ENCODE measurements around the gene RSRC1.
"Not testable (repeated sequence)": the region's sequence is repeated elsewhere in the genome, so short reads cannot be mapped to it uniquely, and the experiment has no call there.

Gene RSRC1

DNA sequence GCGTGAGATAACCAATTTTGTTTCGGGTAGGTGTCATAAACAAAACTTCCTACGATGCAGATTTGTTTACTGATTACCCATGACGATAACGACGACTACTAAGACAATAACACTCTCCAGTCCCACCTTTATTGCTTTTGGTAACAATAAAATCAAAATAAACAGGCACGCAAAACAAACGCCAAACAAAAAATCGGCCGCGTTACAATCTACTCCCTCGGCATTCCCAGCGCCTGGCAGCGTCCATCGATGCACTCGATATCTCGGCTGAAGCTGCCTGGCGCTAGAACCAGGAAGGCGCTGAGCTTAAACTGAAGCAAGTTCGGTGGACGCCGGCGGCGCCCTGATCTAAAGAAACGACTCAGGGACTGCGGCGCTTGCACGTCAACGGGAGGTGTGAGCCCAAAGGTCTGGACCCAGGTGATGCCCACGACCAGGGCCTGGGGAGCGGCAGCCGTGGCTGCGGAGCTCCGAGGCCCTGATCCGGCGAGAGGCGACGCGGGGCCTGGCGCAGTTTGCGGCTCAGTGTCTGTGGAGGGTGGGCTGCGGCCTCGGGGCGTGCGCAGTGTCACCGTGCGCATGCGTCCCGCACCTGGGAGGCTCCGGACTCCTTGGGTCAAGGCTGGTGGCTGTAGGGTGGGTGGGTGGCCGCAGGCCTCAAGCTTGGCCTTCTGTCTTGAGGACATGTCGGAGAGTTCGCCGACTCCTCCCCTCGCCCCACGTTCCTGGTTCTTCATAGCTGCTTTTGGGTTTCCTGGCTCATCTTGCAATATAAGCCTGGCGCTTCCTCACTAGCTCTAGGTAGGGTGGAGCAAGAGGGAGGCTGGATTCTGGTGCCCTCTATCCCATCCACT is at the start of gene RSRC1:
TSS of gene RSRC1 (plus strand) at position 286 of the 854 bp plus-strand sequence. CDS start 12,016 bp downstream, outside the sequence.
- peak; percentile 80 for DNase-seq

DNA sequence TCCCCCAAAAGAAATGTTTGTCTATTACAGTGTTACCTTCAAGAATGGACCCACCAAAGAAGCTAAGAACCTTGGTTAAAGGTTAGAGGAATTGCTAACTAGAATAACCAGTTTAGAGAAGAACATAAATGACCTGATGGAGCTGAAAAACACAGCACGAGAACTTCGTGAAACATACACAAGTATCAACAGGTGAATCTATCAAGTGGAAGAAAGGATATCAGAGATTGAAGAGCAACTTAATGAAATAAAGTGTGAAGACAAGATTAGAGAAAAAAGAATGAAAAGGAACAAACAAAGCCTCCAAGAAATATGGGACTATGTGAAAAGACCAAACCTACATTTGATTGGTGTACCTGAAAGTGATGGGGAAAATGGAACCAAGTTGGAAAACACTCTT is 44.3 kb upstream of the RSRC1 start:
- not testable (repeated sequence) for DNase-seq

- DNase-seq = no peak
Observed at GRCh38 chr3:158072790-158073189, 37.1 kb upstream of the RSRC1 start.

GRCh38 chr3:158074591-158074990 is 35.3 kb upstream of the RSRC1 start:
- no peak for DNase-seq

DNA sequence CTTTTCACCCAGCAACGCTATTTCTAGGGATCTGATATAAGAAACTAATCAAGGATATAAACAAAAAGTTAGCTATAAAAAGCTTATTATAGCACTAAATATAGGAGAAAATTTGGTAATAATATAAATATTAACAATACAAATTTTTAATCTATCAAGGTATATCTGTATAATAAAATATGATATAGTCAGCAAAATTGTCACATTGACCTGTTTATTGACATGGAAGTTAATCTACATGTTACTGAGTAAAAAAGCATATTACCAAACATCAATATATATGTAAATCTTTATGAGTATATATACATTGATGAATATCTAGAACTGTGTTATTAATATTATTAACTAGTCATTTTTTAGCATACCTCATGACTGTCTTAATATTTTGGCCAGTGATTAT is 30.3 kb upstream of the RSRC1 start:
- no peak for DNase-seq

- no peak for DNase-seq
Observed at GRCh38 chr3:158084651-158085050, 25.2 kb upstream of the RSRC1 start.

DNA sequence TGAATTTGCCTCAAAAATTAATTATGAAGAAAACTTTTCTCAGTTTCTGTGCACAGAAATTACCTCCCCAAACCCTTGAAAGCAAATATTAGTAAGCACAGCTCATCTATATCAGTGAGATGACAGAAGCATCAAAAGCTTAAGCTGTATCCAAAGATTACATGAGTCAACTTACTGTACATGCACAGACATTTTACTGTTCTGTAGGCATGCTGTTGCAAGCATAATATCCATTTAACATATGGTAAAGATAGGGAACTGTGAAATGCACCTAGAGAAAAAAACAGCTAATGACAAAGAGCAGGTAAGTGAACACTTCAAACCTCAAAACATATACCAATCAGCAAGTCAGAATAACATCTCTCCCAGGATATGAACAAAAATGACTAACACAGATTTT is 24.5 kb upstream of the RSRC1 start:
- DNase-seq = no peak

DNA sequence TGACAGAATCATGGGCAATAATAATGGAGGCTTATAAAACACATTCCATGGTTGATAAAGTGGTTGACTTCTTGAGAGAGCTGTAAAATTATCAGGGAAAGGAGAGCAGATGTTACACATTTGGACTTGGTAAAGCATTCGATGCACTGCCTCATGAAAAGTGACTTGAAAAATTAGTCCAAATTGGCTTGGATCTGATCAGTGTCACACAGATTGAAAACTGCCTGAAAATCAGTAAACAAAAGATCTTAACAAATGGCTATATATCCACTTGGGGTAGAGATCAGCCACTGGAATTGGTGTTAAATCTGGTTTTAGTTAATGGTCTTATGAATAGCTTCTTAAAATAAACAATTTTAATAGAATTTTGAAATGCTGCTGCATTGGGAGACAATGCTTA is 24.0 kb upstream of the RSRC1 start:
- DNase-seq = no peak

DNA sequence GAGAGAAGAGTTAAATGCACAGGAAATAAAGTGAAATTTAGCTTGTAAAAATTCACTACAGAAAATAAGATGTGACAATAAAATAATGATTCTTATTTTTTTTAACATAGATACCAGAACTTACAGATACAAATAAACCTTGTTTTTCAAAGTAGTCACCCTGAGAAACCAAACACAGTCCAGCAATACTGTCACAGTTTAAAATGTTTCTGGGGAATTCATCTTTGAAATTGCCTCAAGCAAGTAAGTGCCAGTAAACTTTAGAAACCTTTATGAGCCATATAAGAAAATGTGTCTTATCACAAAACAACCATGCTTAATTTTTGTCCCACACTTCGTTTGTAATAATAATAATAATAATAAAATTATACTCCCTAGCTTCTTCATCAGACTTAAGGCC is 23.5 kb upstream of the RSRC1 start:
- no peak for DNase-seq

GRCh38 chr3:158086776-158087175 is 23.1 kb upstream of the RSRC1 start:
- no peak for DNase-seq

DNA sequence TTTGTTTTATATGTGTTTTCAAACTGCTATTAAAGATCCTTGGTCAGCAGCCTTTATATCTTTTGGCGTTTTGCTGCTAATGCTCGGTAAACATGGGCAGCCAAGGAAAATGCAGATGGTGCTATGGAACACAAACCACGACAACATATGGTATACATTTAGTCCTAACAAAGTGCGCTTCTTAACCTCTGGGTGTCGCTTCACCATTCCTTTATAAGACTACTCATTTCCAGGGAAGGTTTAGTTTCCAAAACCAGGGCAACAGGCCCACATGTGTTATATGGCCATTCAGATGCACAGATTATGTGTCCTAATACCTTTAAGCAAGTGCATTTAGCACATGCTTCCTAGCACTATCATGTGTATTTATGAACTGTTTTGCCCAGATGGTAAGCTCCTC is 18.4 kb upstream of the RSRC1 start:
- no peak for DNase-seq

DNA sequence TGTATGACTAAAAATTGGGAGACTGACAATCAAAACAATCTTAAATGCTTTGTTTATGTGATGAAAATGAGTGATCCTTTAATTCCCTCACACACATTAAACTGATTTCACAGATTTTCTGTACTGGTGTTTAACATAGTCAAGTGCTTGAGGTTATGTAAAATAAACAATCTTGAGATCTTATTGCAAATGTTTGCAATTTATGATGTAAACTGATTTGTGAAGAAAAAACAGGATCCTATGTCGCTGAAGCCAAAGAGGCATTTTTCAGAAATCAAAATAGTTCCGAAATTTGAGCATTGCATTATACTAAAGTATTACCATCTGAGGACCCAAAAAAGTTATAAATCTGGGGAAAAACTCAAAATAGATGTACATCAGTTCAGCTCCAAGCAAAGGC is 16.4 kb upstream of the RSRC1 start:
- no peak for DNase-seq

DNA sequence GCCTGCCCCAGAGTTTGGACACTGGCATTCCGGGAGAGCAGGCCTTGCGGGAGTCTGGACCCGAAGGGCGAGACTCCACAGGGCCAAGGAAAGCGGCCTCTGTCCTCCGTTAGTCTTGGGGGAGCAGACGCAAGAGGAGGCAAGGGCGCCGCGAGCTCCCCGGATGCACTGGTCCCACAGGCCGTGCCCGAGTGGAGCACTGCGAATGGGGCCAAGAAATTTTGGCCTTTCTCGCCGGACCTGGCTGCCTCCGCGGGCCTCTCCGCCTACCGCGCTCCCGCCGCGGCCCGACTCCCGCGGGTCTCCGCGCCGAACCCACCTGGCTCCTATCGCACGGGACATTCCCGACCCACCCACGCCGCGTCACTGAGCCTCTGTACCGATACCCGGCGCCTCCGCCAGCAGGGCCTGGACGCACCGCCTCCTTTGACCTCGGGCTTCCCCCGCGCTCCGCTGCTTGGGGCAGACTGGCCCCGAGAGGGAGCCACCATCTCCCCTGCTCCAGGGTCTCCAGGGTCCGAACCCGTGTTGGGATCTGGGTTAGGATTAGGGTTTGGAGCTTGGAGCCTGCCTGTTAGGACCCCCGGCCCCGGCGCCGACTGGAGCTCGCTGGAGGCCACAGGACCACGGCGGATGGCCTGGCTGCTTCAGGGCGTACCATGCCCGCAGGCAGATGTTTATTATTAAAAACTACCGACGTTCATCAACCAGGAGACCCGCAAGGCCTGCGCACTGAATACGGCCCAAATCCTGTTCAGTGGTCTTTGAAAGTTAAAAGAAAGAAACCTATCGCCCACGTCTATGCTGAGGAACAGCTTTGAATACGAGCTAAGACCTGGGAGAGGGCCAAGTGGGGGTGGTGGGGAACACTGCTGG is 15.4 kb upstream of the RSRC1 start:
- no peak for DNase-seq

- no peak for DNase-seq
Observed at GRCh38 chr3:158095111-158095813, 14.6 kb upstream of the RSRC1 start.

- DNase-seq = no peak
Observed at GRCh38 chr3:158095814-158096704, 13.8 kb upstream of the RSRC1 start.

DNA sequence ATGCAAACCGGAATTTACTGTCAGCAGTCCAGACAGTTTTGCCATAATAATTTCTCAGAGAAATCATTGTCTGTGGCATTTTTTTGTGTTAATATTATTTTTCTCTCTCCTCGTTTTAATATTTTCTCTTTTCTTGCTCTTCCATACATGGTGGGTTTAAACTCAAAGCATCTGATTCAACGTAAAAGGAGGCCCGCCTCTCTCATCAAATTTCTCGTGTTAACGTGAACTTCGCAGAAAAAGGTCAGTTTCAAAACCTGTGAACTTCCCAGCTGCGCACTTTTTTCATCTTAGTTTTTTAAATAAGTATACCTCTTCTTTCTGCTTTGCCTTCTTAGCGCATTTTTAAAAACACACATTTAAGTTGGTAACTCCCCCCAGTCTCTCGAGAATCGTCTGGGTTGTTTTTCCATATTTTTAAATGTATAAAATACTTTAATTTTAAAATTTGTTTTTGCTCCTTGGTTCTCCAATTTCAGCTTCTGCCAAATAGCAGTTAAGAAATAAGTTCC is 12.8 kb upstream of the RSRC1 start:
- no peak for DNase-seq

- peak; percentile 73 for DNase-seq
Observed at GRCh38 chr3:158097593-158098308, 12.1 kb upstream of the RSRC1 start.

GRCh38 chr3:158098309-158098639 is 11.6 kb upstream of the RSRC1 start:
- no peak for DNase-seq

GRCh38 chr3:158098834-158099424 is 11.0 kb upstream of the RSRC1 start:
- no peak for DNase-seq

DNA sequence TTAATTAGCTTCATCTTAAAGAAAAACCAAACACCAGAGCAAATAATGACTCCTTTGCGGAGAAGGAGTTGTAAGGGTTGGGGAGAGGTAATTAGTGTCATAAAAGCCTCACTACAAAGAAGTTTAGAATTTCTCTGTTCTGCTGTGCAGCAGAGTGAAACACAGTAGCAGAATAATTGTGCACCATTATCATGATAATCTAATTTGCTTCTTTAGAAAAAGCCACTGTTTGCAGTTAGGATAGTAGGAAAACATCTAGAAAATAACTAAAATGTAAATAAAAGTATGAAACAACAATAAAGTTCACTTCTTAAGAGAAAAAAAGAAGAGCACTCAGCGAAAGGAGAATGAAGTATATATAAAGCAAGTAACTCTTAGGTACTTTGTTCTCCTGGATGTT is 9.2 kb upstream of the RSRC1 start:
- DNase-seq = no peak
